HG02678 (cell line): Measurements from ENCODE around the gene DRC7.
A peak's percentile ranks its signal among the peaks of the same experiment; 100 is the strongest.

Source experiments
- ATAC-seq: cut with Tn5 transposase; IDR thresholded peaks from one replicate; pipeline ENCODE4 v1.9.1; 2021; ENCODE audit warnings: mild to moderate bottlenecking, moderate library complexity; ENCODE audit not compliant: unreplicated experiment

Gene DRC7

DNA sequence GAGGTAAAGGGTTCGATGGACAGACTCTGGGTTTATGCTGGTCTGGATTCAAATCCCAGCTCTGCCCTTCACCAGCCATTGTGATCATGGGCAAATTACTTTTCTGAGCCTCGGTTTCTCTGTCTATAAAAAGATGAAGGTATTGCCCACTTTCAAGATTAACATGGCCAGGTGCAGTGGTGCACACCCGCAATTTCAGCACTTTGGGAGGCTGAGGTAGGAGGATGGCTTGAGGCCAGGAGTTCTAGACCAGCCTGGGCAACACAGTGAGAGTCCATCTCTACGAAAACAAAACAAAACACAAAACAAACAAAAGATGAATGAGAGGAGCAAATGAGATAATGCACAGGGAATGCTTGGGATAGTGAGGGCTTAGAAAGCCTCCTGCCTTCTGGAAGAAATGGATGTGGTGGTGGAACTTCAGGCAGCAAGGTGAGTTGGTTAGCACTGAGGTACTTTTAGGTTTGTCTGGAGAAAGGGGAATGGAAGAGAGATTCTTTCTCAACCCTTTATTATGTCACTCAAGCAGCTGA is 18.0 kb upstream of the DRC7 start:
- no peak for ATAC-seq

- ATAC-seq = no peak
These were observed 16.8 kb upstream of the DRC7 start for GRCh38 chr16:57677622-57678369.

DNA sequence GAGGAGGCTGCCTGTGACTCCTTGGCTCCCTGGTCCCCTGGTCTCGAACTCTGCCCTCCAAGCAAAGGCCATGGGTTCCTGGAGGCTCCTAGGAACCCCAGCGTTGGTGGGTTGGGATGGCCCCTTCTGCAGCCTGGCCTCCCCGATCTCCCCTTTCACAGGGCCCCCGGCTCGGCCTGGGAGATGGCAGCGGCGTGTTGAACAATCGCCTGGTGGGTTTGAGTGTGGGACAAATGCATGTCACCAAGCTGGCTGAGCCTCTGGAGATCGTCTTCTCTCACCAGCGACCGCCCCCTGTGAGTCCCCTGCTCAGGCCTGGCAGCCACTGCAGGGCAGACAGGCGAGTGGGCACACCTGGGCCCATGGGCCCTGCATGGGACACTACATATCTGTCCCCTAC is 15.6 kb upstream of the DRC7 start:
- ATAC-seq = no peak

- no peak for ATAC-seq
These were observed 14.7 kb upstream of the DRC7 start for GRCh38 chr16:57679767-57680482.

DNA sequence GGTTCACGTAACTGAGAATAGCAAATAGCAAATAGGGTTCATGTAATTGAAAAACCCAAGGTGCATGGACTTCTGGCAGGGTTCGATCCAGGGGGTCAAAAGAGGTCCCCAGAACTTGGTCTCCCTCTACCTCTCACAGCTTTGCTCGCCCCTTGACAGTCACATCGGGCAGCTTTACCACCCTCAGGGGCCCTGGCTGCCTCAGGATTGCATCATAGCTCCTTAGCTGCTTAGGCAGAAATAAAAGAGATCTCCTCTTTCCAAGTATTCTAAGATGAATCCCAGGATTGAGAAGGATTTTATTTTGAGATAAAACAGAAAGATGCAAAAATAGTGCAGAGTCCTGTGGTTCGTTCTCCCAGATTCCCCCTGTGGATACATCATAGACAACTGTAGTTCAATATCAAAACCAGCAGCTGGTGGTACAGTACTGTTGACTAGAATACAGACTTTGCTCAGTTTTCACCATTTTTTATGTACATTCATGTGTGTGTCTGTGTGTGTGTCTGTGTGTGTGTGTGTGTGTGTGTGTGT is 13.7 kb upstream of the DRC7 start:
- ATAC-seq = no peak

- no peak for ATAC-seq
These were observed 12.5 kb upstream of the DRC7 start for GRCh38 chr16:57681950-57682728.

GRCh38 chr16:57682809-57683635 is 11.6 kb upstream of the DRC7 start:
- ATAC-seq = no peak

DNA sequence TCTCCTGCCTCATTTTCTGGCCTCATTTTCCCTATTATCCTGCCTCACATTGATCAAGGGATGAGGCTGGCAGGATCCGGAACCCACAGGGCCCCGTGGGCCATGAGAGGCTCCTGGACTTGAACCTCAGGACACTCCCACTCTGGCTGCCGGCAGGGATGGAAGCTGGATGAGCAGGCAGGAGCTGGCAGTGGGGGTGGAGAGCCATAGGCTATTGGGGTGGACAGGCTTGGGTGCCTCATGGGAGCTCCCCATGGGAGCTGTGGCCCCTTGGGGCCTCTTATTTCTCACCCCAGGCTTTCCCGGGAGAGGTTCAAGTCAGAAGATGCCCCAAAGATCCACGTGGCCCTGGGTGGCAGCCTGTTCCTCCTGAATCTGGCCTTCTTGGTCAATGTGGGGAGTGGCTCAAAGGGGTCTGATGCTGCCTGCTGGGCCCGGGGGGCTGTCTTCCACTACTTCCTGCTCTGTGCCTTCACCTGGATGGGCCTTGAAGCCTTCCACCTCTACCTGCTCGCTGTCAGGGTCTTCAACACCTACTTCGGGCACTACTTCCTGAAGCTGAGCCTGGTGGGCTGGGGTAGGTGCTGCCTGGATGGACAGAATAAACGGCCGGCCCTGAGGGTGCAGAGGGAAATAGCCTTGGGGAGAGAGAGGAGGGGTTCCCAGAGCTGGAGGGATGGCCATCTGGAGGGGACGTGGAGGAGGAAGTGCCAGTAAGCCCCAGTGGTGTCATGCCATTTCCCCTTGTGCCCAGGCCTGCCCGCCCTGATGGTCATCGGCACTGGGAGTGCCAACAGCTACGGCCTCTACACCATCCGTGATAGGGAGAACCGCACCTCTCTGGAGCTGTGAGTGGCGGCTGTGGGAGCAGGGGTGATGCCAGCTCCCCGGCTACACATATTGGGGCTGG is 10.7 kb upstream of the DRC7 start:
- ATAC-seq = no peak

DNA sequence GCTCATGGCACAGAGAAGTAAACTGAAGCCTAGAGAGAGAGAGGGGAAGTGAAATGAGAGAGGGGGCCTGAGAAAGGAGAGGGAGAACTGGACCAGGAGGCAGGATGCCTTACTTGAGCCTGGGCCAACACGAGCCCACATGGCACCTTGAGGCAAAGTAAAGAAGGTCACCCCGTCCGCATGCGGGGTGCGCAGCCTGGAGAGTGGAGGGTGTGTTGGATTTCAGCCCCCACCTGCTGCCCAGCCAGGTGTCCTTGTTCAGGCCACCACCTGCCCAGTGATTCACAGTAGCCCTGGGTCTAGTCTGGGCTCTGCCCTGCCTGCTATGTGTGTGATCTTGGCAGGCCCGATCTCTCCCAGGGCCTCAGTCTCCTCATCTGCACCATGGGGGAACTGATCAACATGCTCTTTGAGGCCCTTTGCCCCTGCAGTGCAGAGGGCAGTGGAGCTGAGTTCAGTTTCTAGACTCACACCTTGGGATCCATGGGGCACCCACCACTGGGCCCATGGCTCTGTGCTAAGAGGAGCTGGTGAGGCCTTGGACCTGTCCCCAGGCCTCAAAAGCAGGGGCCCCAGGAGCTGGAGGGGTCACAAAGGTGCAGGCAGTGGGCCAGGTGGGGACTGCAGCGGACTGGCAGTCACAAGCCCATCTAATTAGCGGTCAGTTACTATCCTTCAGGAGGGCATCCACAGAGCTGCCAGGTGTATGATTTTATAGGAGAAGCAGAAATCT is 9.8 kb upstream of the DRC7 start:
- no peak for ATAC-seq

- ATAC-seq = no peak
These were observed 9.0 kb upstream of the DRC7 start for GRCh38 chr16:57685633-57686032.

GRCh38 chr16:57686577-57686976 is 8.0 kb upstream of the DRC7 start:
- ATAC-seq = no peak

- no peak for ATAC-seq
These were observed 7.2 kb upstream of the DRC7 start for GRCh38 chr16:57687363-57687929.

GRCh38 chr16:57688487-57688986 is 6.1 kb upstream of the DRC7 start:
- ATAC-seq = no peak

GRCh38 chr16:57688987-57689761 is 5.4 kb upstream of the DRC7 start:
- ATAC-seq = peak; percentile 5

GRCh38 chr16:57689762-57690558 is 4.6 kb upstream of the DRC7 start:
- peak; percentile 72 for ATAC-seq

DNA sequence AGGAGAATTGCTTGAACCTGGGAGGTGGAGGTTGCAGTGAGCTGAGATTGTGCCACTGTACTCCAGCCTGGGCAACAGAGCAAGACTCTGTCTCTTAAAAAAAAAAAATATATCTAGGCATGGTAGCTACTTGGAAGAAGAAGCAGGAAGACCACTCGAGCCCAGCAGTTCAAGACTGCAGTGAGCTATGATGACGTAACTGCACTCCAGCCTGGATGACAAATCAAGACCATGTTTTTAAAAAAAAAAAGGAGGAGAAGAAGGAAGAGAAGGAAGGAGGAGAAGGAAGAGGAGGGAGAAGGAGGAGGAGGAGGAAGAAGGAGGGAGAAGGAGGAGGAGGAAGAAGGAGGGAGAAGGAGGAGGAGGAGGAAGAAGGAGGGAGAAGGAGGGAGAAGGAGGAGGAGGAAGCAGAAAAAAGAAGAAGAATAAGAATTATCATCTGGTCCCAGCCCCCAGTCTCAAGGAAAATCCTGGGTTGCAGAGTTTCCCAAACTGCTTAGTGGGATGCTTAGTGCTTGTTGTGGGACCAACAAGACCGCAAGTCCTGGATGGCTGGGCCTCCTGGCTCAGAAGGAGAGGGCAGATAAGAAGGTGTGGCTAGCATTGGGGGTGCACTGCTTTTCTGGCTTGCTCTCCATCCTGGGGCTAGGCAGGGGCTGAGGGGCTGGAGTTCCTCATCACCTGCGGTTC is 3.7 kb upstream of the DRC7 start:
- ATAC-seq = no peak
